HCT116 (cell line): ENCODE data around the gene PCMT1. TPM values are rescaled to one million over a fixed set of nuclear protein-coding genes. Genes with fewer than 3 reads are reported as not detected.
A peak's percentile ranks its signal among the peaks of the same experiment; 100 is the strongest.

Source experiments
- ATAC-seq: fragments of 200-7000 bp; cut with Tn5 transposase; 2 replicates; pipeline ENCODE4 v1.9.1; 2020; ENCODE audit warnings: mild to moderate bottlenecking, moderate library complexity
- BruUV-seq: library from RNA; stranded (reverse); fragments of 400-500 nt; replicated peaks from 2 replicates; lab custom pipeline; 2021; lab: Mats Ljungman, UMichigan
- CTCF ChIA-PET: fragments of 300-600 bp; sonication (Branson Sonifier 250); formaldehyde crosslinking; loops from one replicate; lab custom pipeline; 2021; ENCODE audit warnings: antibody characterized with exemption; lab: Charles Lee
- POLR2A ChIA-PET: fragments of 300-600, 350-600 bp; sonication (Branson Sonifier 250); formaldehyde crosslinking; loops from one replicate; lab custom pipeline; 2021; ENCODE audit warnings: antibody characterized with exemption; lab: Charles Lee
- RAD21 ChIA-PET, 2 experiments: fragments of 300-600 bp; sonication (Branson Sonifier 250); formaldehyde crosslinking; loops; one replicate each; lab custom pipeline; 2023; ENCODE audit warnings: low total read pairs in 2 of 2; ENCODE audit not compliant: uncharacterized antibody in 2 of 2, unreplicated experiment in 2 of 2, low non-redundant PET in 1 of 2; lab: Charles Lee
- DNase-seq: peaks from one replicate; pipeline ENCODE4 v3.0.0-alpha.2; 2010; ENCODE audit warnings: low read depth, low spot score
- H2AFZ ChIP-seq: fragments of 200-600 bp; shearing (Covaris generic), sonication (generic); 2 replicates; pipeline ENCODE4 v1.6.1; 2017; ENCODE audit warnings: low read depth, mixed run types, mixed read lengths, antibody characterized with exemption, low read length; ENCODE audit not compliant: poor library complexity, severe bottlenecking
- H3K27ac ChIP-seq: 2 replicates; pipeline ENCODE4 v1.5.1; 2012; ENCODE audit warnings: low read depth, low read length
- H3K27me3 ChIP-seq: fragments of 200-600 bp; sonication (generic); 2 replicates; pipeline ENCODE4 v1.6.1; 2016; ENCODE audit warnings: mixed run types, low read length, mixed read lengths; ENCODE audit not compliant: insufficient read depth
- H3K36me3 ChIP-seq, 2 experiments: fragments of 200-500 bp in 1 of 2; fragments of 200-600 bp in 1 of 2; sonication (Bioruptor generic) in 1 of 2; sonication (generic) in 1 of 2; 2 replicates each; pipeline versions ENCODE4 v1.5.1 to v1.6.1; 2014 to 2016; ENCODE audit warnings: low read length in 2 of 2, inconsistent platforms in 1 of 2, mixed read lengths in 1 of 2, mixed run types in 1 of 2; ENCODE audit not compliant: insufficient read depth in 2 of 2, control insufficient read depth in 1 of 2
- H3K4me1 ChIP-seq, 2 experiments: fragments of 200-600 bp in 1 of 2; sonication (generic) in 1 of 2; 2 replicates each; pipeline versions ENCODE4 v1.5.1 to v1.6.1; 2012 to 2017; ENCODE audit warnings: low read length in 2 of 2, inconsistent platforms in 1 of 2, mild to moderate bottlenecking in 1 of 2, mixed read lengths in 1 of 2, mixed run types in 1 of 2, moderate library complexity in 1 of 2; ENCODE audit not compliant: insufficient read depth in 2 of 2, control insufficient read depth in 1 of 2
- H3K4me2 ChIP-seq: fragments of 200-600 bp; sonication (generic); 2 replicates; pipeline ENCODE4 v1.6.1; 2017; ENCODE audit warnings: mixed run types, low read length, mixed read lengths
- H3K4me3 ChIP-seq, 2 experiments: fragments of 200-600 bp in 1 of 2; sonication (generic) in 1 of 2; replicated peaks in 1 of 2; 2 replicates each; pipeline ENCODE4 v1.5.1; 2011 to 2016; ENCODE audit warnings: low read length in 2 of 2, control low read depth in 1 of 2, low read depth in 1 of 2, mild to moderate bottlenecking in 1 of 2, mixed read lengths in 1 of 2, mixed run types in 1 of 2
- H3K79me2 ChIP-seq: fragments of 200-600 bp; sonication (generic); 2 replicates; pipeline ENCODE4 v1.6.1; 2017; ENCODE audit warnings: mild to moderate bottlenecking, mixed run types, low read length, moderate library complexity, mixed read lengths; ENCODE audit not compliant: insufficient read depth
- H3K9ac ChIP-seq: fragments of 200-600 bp; sonication (generic); 2 replicates; pipeline ENCODE4 v1.6.1; 2016; ENCODE audit warnings: low read length, mixed read lengths
- H3K9me2 ChIP-seq: fragments of 200-600 bp; sonication (generic), shearing (Covaris generic); 2 replicates; pipeline ENCODE4 v1.6.1; 2017; ENCODE audit warnings: mixed run types, mild to moderate bottlenecking, moderate library complexity; ENCODE audit not compliant: insufficient read depth
- H3K9me3 ChIP-seq, 2 experiments: fragments of 200-500 bp in 1 of 2; fragments of 200-600 bp in 1 of 2; sonication (Bioruptor generic) in 1 of 2; sonication (generic) in 1 of 2; 2 replicates each; pipeline ENCODE4 v1.6.1; 2014 to 2017; ENCODE audit warnings: low read length in 2 of 2, mixed read lengths in 2 of 2, inconsistent platforms in 1 of 2, low read depth in 1 of 2, mild to moderate bottlenecking in 1 of 2, mixed run types in 1 of 2, moderate library complexity in 1 of 2; ENCODE audit not compliant: control insufficient read depth in 1 of 2, insufficient read depth in 1 of 2
- H4K20me1 ChIP-seq: fragments of 200-600 bp; sonication (generic), shearing (Covaris generic); 2 replicates; pipeline ENCODE4 v1.6.1; 2017; ENCODE audit warnings: mixed run types, mild to moderate bottlenecking, moderate library complexity; ENCODE audit not compliant: insufficient read depth
- CBX3 ChIP-seq: IDR thresholded peaks from 2 replicates; pipeline ENCODE4 v1.6.1; 2012; ENCODE audit warnings: low read depth
- CEBPB ChIP-seq: IDR thresholded peaks from 2 replicates; pipeline ENCODE4 v1.6.1; 2012; ENCODE audit warnings: low read depth
- EZH2 ChIP-seq: fragments of 200-600 bp; sonication (generic); IDR thresholded peaks from 2 replicates; pipeline ENCODE4 v1.6.1; 2017; ENCODE audit warnings: antibody characterized with exemption, mixed run types
- FOSL1 ChIP-seq: IDR thresholded peaks from 2 replicates; pipeline ENCODE4 v1.6.1; 2012; ENCODE audit warnings: low read depth
- JUND ChIP-seq: IDR thresholded peaks from 2 replicates; pipeline ENCODE4 v1.6.1; 2012
- MAX ChIP-seq: IDR thresholded peaks from 2 replicates; pipeline ENCODE4 v1.6.1; 2012
- POLR2A ChIP-seq: IDR thresholded peaks from 2 replicates; pipeline ENCODE4 v1.7.0; 2011; ENCODE audit warnings: borderline replicate concordance; ENCODE audit not compliant: insufficient read depth, insufficient read length; ENCODE audit errors: extremely low read depth
- POLR2AphosphoS5 ChIP-seq: IDR thresholded peaks from 2 replicates; pipeline ENCODE4 v1.6.1; 2011; ENCODE audit warnings: mild to moderate bottlenecking, low read depth, low read length, moderate library complexity
- RAD21 ChIP-seq: IDR thresholded peaks from 2 replicates; pipeline ENCODE4 v1.6.1; 2012; ENCODE audit warnings: low read depth, mild to moderate bottlenecking
- SIN3A ChIP-seq: IDR thresholded peaks from 2 replicates; pipeline ENCODE4 v1.6.1; 2012; ENCODE audit warnings: low read depth
- SP1 ChIP-seq: IDR thresholded peaks from 2 replicates; pipeline ENCODE4 v1.6.1; 2012; ENCODE audit warnings: low read depth
- SRF ChIP-seq: IDR thresholded peaks from 2 replicates; pipeline ENCODE4 v1.6.1; 2012; ENCODE audit warnings: low read depth
- TCF7L2 ChIP-seq: IDR thresholded peaks from 2 replicates; pipeline ENCODE4 v1.7.0; 2011; ENCODE audit warnings: borderline replicate concordance, inconsistent platforms; ENCODE audit not compliant: insufficient read depth, insufficient read length; ENCODE audit errors: extremely low read depth
- YY1 ChIP-seq: IDR thresholded peaks from 2 replicates; pipeline ENCODE4 v1.6.1; 2011; ENCODE audit warnings: low read length, low read depth, moderate library complexity, mild to moderate bottlenecking; ENCODE audit not compliant: insufficient replicate concordance; ENCODE audit errors: extremely low read depth
- ZNF274 ChIP-seq: fragments of 200-500 bp; sonication (Bioruptor generic); IDR thresholded peaks from 2 replicates; pipeline ENCODE4 v1.6.1; 2014; ENCODE audit warnings: mild to moderate bottlenecking, low read depth, low read length, inconsistent platforms
- intact Hi-C: fragments of 100-400 bp; cut with micrococcal nuclease; formaldehyde crosslinking; loops from 2 replicates; pipeline ENCODE4 v1.10.0; 2022
- total RNA-seq: library from RNA; stranded (reverse); gene quantifications from one replicate; pipeline ENCODE4 v1.2.1, GENCODE V29; 2021; ENCODE audit not compliant: unreplicated experiment
- TF ChIP-seq, protein P1 (sequence below): IDR thresholded peaks from 2 replicates; pipeline ENCODE4 v1.6.1; 2012
- TF ChIP-seq, protein P2 (sequence below), 3 experiments: fragments of 200-600 bp in 1 of 3; sonication (generic) in 1 of 3; IDR thresholded peaks in 2 of 3; conservative IDR thresholded peaks in 1 of 3; 2 replicates each; pipeline ENCODE4 v1.5.1; 2012 to 2017; ENCODE audit warnings: low read depth in 2 of 3, low read length in 2 of 3, antibody characterized with exemption in 1 of 3, borderline replicate concordance in 1 of 3, control low read depth in 1 of 3, mild to moderate bottlenecking in 1 of 3, mixed read lengths in 1 of 3, mixed run types in 1 of 3, moderate library complexity in 1 of 3; ENCODE audit not compliant: insufficient read depth in 1 of 3

PCMT1 gene
- total RNA-seq, 1 experiment from 2014 or later = 86.9 TPM

- TF ChIP-seq FOSL1 (no peak), ZNF274 (no peak), MAX (peak; percentile 70), CBX3 (peak; percentile 33; the same call in 1 of the 2 replicates)
- TF ChIP-seq, protein P1, sequence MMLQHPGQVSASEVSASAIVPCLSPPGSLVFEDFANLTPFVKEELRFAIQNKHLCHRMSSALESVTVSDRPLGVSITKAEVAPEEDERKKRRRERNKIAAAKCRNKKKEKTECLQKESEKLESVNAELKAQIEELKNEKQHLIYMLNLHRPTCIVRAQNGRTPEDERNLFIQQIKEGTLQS = no peak
Observed at GRCh38 chr6:149749594-149750135, at the start of gene PCMT1 (continued).

GRCh38 chr6:149701714-149702113, 47.8 kb upstream of the PCMT1 start:
- no peak overlapping the region for H2AFZ ChIP-seq
- no peak overlapping the region for H3K4me3 ChIP-seq
- H3K27me3 ChIP-seq = no peaks in the 10 kb centered on the region
- ChIA-PET RAD21 (no interaction called here), POLR2A (no interaction called here), CTCF (no interaction called here)
- H3K36me3 ChIP-seq = peaks cover 4 to 5% of the 10 kb centered on the region in 2 experiments; a peak in 1 of 4 replicates
- BruUV-seq = no TSS peak
- no peaks in the 10 kb centered on the region for H3K9me3 ChIP-seq
- no peak overlapping the region for H3K27ac ChIP-seq
- no peaks in the 10 kb centered on the region for H3K9me2 ChIP-seq
- peaks cover 16% of the 10 kb centered on the region; the same call in 1 of the 2 replicates for H4K20me1 ChIP-seq
- H3K79me2 ChIP-seq = peaks cover 98% of the 10 kb centered on the region
- no peak overlapping the region for H3K4me2 ChIP-seq
- no peak overlapping the region for H3K9ac ChIP-seq
- no peak for TF ChIP-seq CEBPB
- no peak for TF ChIP-seq POLR2A
- no peak for TF ChIP-seq SRF
- TF ChIP-seq EZH2 = no peak
- no peak for TF ChIP-seq SP1
- TF ChIP-seq RAD21 = no peak
- no peak for TF ChIP-seq ZNF274
- no peak for TF ChIP-seq POLR2AphosphoS5
- TF ChIP-seq JUND = no peak
- no peak for TF ChIP-seq YY1
- TF ChIP-seq CBX3 = no peak
- TF ChIP-seq, protein P1 = no peak
- TF ChIP-seq FOSL1 = no peak
- no peak for TF ChIP-seq SIN3A
- TF ChIP-seq TCF7L2 = no peak
- TF ChIP-seq, protein P2, sequence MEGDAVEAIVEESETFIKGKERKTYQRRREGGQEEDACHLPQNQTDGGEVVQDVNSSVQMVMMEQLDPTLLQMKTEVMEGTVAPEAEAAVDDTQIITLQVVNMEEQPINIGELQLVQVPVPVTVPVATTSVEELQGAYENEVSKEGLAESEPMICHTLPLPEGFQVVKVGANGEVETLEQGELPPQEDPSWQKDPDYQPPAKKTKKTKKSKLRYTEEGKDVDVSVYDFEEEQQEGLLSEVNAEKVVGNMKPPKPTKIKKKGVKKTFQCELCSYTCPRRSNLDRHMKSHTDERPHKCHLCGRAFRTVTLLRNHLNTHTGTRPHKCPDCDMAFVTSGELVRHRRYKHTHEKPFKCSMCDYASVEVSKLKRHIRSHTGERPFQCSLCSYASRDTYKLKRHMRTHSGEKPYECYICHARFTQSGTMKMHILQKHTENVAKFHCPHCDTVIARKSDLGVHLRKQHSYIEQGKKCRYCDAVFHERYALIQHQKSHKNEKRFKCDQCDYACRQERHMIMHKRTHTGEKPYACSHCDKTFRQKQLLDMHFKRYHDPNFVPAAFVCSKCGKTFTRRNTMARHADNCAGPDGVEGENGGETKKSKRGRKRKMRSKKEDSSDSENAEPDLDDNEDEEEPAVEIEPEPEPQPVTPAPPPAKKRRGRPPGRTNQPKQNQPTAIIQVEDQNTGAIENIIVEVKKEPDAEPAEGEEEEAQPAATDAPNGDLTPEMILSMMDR (IDR thresholded peaks at IDR 0.05 in 2 of 3, conservative IDR thresholded peaks at IDR 0.05 in 1 of 3; ENCODE audit: borderline replicate concordance in 1 of 3, insufficient read depth in 1 of 3, low read depth in 2 of 3, low read length in 2 of 3) = no peak
- ATAC-seq = no peak
- intact Hi-C loops = no loop called here
- no peaks in the 10 kb centered on the region for H3K4me1 ChIP-seq
- DNase-seq = no peak
